ENCODE data around the gene MC4R.

Gene MC4R

GRCh38 chr18:60327880-60328279 lies 44.7 kb downstream of the MC4R start:
- no peak for DNase-seq (ENCODE audit: low spot score)

DNA sequence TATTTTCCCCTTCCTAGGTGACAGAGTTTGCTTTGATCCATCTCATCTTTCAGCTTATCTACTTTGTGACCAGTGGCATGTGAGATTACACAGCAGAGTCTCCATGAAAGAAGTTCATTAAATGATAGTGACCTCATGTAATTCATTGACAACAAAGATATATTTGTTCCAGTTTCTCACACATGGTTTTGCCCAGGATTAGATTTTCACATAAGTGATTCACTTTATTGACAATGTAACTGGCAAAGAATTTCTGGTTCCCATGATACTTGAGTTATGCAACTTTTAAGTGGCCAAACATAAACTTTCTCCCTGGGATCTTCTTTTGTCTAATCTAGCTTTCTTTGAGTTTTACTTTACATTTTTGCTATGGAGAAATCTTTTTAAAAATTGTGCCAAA lies 50.0 kb downstream of the MC4R start:
- no peak for DNase-seq (ENCODE audit: low spot score)

All from pons (tissue), 1 donor.